Pancreas (tissue), 10 donors: ENCODE data around the gene ECE2. TPM values are rescaled to one million over a fixed set of nuclear protein-coding genes. Genes with fewer than 3 reads are reported as not detected.
"Not testable (repeated sequence)": the region's sequence is repeated elsewhere in the genome, so short reads cannot be mapped to it uniquely, and the experiment has no call there.

Source experiments
- ATAC-seq, 4 donors: fragments of 200-7000 bp; cut with Tn5 transposase; one replicate each; pipeline versions ENCODE4 v1.8.0 to v1.9.1; 2020; ENCODE audit warnings: mild to moderate bottlenecking in 4 of 4, moderate library complexity in 4 of 4
- DNase-seq, 6 donors: peaks; one replicate each; pipeline ENCODE4 v3.0.0-alpha.2; 2020
- FAIRE-seq: peaks from 2 replicates; lab custom pipeline; 2012; peaks lifted over from hg19 to GRCh38; lab: Jason Lieb, UNC
- H3K27ac ChIP-seq, 4 donors: fragments of 200-600 bp; sonication (generic); 1 replicate in 3 of 4; 2 replicates in 1 of 4; pipeline versions ENCODE4 v1.5.0 to v1.8.0; 2020
- H3K27me3 ChIP-seq, 4 donors: fragments of 200-600 bp; one replicate each; pipeline ENCODE4 v1.8.0; 2021
- H3K36me3 ChIP-seq, 3 donors: fragments of 200-600 bp; sonication (generic) in 1 of 3; one replicate each; pipeline versions ENCODE4 v1.5.0 to v1.8.0; 2020 to 2021
- H3K4me1 ChIP-seq, 3 donors: fragments of 200-600 bp; one replicate each; pipeline ENCODE4 v1.8.0; 2021
- H3K4me3 ChIP-seq, 4 donors: fragments of 200-600 bp; sonication (generic) in 2 of 4; one replicate each; pipeline versions ENCODE4 v1.5.0 to v1.8.0; 2020 to 2021
- H3K9me3 ChIP-seq, 4 donors: fragments of 200-600 bp; one replicate each; pipeline ENCODE4 v1.8.0; 2021
- CTCF ChIP-seq, 4 donors: fragments of 200-600 bp; sonication (generic) in 3 of 4; IDR thresholded peaks; one replicate each; pipeline versions ENCODE4 v1.5.0 to v1.8.0; 2021; ENCODE audit warnings: antibody characterized with exemption in 4 of 4
- WGBS, 2 donors: extraction: QIAGEN DNeasy Blood & Tissue Kit; methylation state at CpG; one replicate each; pipeline ENCODE4 v1.1.7; 2013; 5-methylcytosine and 5-hydroxymethylcytosine counted together
- intact Hi-C, 3 donors: fragments of 100-400 bp; cut with DNase I; formaldehyde crosslinking; loops; one replicate each; pipeline versions ENCODE4 v1.11.1 to v1.14.2; 2022
- polyA plus RNA-seq, 2 donors: library from polyadenylated mRNA; stranded (reverse); fragments of 200-250 nt; gene quantifications; one replicate each; pipeline ENCODE4 v1.2.3, GENCODE V29; 2013
- total RNA-seq, 6 donors: library from RNA; stranded (reverse); fragmentation: NEBNext Ultra II Directional in 4 of 6; extraction: Animal tissue kit (Norgen Biotek cat#: 25700) in 4 of 6; gene quantifications; one replicate each; pipeline versions ENCODE4 v1.2.1 to v1.2.4, GENCODE V29; 2021 to 2023
- donor health status: healthy with polysubstance abuse.
- donor health status: DM: no; HTN: no; CAD: no; lungs with moderate emphysema.
- donor health status: DM: no; HTN: no; CAD: no.
- donor health status: control.
- donor health status: control.
- donor health status: Bipolar disorder and iron deficiency.
- donor health status: DM: yes; HTN: yes; CAD: no.
- donor health status: DM: no; HTN: no; CAD: no.
- donor health status: DM: no; HTN: no; CAD: no.
- donor health status: DM: yes; HTN: yes; CAD: no.

ECE2 gene
- total and polyA plus RNA-seq, 8 donors: 6.3 to 25.4 (median 8.8) TPM

DNA sequence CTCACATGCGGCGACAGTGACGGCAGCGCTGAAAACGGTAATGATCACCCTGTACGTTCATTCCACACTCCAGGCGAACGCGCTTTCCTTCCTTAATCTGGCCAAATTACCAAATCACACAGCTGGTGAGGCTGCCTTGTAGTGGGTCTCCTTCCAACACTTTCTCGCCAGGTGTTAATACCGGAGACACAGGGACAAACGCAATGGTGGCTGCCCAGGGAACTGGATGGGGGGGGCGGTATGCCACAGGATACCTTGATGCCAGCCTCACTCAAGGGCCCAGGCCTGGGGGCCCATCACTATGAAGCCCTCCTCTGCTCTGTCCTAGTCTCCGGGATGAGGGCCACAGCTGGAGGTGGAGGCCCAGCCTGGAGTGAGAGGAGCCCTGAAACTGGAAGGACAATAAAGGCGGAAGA lies 13.1 kb upstream of the ECE2 start:
- Histone ChIP-seq H3K27ac (peak overlapping the region; percentile 86 to 92 (median 90)), H3K4me3 (peak overlapping the region in 2 of 4 donors; percentile 69 to 78), H3K27me3 (no peaks in the 10 kb centered on the region), H3K4me1 (no peaks in the 10 kb centered on the region), H3K36me3 (no peaks in the 10 kb centered on the region), H3K9me3 (no peaks in the 10 kb centered on the region)
- no peak for FAIRE-seq
- TF ChIP-seq CTCF (IDR thresholded peaks at IDR 0.05): no peak
- intact Hi-C loops: no loop called here
- WGBS, 2 donors: 12 to 14% methylated on average over 15 of the region's 15 CpGs
- DNase-seq: no peak
- no peak for ATAC-seq

GRCh38 chr3:184267249-184267648 lies 8.6 kb upstream of the ECE2 start:
- H3K27ac ChIP-seq, H3K4me3 ChIP-seq, H3K27me3 ChIP-seq, H3K36me3 ChIP-seq, DNase-seq, H3K4me1 ChIP-seq, intact Hi-C loops, H3K9me3 ChIP-seq, ATAC-seq, FAIRE-seq: not testable (repeated sequence)
- WGBS, 2 donors: 100% methylated on average over 1 of the region's 1 CpG

DNA sequence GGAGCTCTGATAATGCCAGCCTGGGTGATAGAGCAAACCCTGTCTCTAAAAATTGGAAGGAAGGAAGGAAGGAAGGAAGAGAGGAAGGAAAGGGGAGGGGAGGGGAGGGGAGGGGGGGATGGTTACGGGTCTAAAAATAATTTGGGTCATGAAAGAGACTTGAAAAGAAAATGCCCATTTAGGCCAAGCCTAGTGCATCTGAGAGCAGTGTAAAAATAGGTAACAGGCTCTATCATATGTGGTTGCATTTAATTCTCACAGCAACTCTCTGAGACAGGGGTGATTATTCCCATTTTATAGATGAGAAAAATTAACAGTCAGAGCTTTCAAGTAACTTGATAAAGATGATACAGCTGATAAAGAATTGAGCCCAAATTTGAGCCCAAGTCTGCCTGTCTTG lies 3.6 kb upstream of the ECE2 start:
- WGBS, 2 donors: 55 to 71% methylated on average over 1 of the region's 1 CpG

DNA sequence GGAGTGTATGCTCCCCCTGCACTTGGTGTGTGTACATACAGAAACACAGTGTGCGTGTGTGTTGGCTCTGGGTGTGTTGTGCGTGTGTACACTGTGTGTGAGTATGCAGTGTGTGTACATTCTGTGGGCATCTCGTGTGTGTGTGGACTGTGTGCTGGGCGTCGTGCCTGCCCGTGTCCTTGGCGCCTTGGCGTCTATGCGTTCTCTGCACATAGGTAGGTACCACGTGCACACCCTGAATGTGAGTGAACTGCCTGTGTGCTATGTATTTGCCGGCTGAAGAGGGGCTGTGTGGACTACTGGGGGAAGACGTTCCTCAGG lies 481 bp upstream of the ECE2 start:
- Histone ChIP-seq H3K9me3 (no peaks in the 10 kb centered on the region), H3K27ac (peak overlapping the region in 1 of 4 donors; percentile 54), H3K27me3 (no peaks in the 10 kb centered on the region), H3K36me3 (no peaks in the 10 kb centered on the region), H3K4me1 (no peaks in the 10 kb centered on the region), H3K4me3 (peak overlapping the region in 1 of 4 donors; percentile 37)
- WGBS, 2 donors: 47 to 63% methylated on average over 12 of the region's 12 CpGs
- FAIRE-seq: no peak
- TF ChIP-seq CTCF (IDR thresholded peaks at IDR 0.05): no peak
- DNase-seq: peak in 1 of 6 donors; percentile 45
- intact Hi-C loops: no loop called here
- peak; percentile 23 to 54 (median 48) for ATAC-seq

More for the DNA sequence above, 3.6 kb upstream of the ECE2 start:
- H3K4me1 ChIP-seq: no peaks in the 10 kb centered on the region
- FAIRE-seq (no peak), DNase-seq (no peak), ATAC-seq (no peak)
- H3K4me3 ChIP-seq: no peak overlapping the region
- intact Hi-C loops: no loop called here
- no peaks in the 10 kb centered on the region for H3K27me3 ChIP-seq
- no peak overlapping the region for H3K27ac ChIP-seq
- no peaks in the 10 kb centered on the region for H3K9me3 ChIP-seq
- no peaks in the 10 kb centered on the region for H3K36me3 ChIP-seq
- no peak for TF ChIP-seq CTCF (IDR thresholded peaks at IDR 0.05)

GRCh38 chr3:184277366-184277765 lies 1.5 kb downstream of the ECE2 start:
- no peak overlapping the region for H3K27ac ChIP-seq
- peak in 1 of 4 donors; percentile 15 for ATAC-seq
- H3K36me3 ChIP-seq: no peaks in the 10 kb centered on the region
- no peak for DNase-seq
- FAIRE-seq: no peak
- intact Hi-C loops: no loop called here
- TF ChIP-seq CTCF (IDR thresholded peaks at IDR 0.05): no peak
- no peaks in the 10 kb centered on the region for H3K4me1 ChIP-seq
- H3K27me3 ChIP-seq: no peaks in the 10 kb centered on the region
- no peaks in the 10 kb centered on the region for H3K9me3 ChIP-seq
- WGBS, 2 donors: 92% methylated on average over 6 of the region's 6 CpGs
- no peak overlapping the region for H3K4me3 ChIP-seq
